Caco-2 (cell line): ENCODE data around the gene KRT17. TPM values are rescaled to one million over a fixed set of nuclear protein-coding genes. Genes with fewer than 3 reads are reported as not detected.
"Not testable (repeated sequence)": the region's sequence is repeated elsewhere in the genome, so short reads cannot be mapped to it uniquely, and the experiment has no call there.

Experiments used
- BruUV-seq: library from RNA; stranded (reverse); fragments of 400-500 nt; replicated peaks from 2 replicates; lab custom pipeline; 2021; lab: Mats Ljungman, UMichigan
- CTCF ChIA-PET: fragments of 300-600 bp; sonication (Branson Sonifier 250); formaldehyde crosslinking; loops from one replicate; lab custom pipeline; 2022; ENCODE audit warnings: antibody characterized with exemption; lab: Charles Lee
- POLR2A ChIA-PET: fragments of 300-600 bp; sonication (Branson Sonifier 250); formaldehyde crosslinking; loops from one replicate; lab custom pipeline; 2022; ENCODE audit warnings: antibody characterized with exemption; lab: Charles Lee
- DNase-seq, 2 experiments: peaks; one replicate each; pipeline versions ENCODE4 v3.0.0 to v3.0.0-alpha.2; 2020 to 2022
- H3K27me3 ChIP-seq: replicated peaks from 2 replicates; pipeline ENCODE4 v1.6.0; 2011; ENCODE audit warnings: low read length; ENCODE audit not compliant: control insufficient read depth, insufficient read depth
- H3K36me3 ChIP-seq: 2 replicates; pipeline ENCODE4 v1.5.1; 2011; ENCODE audit warnings: low read length; ENCODE audit not compliant: control insufficient read depth, insufficient read depth
- H3K4me1 ChIP-seq: fragments of 250-450 bp; sonication (Bioruptor Pico); 2 replicates; pipeline ENCODE4 v1.5.1; 2020; ENCODE audit warnings: mild to moderate bottlenecking
- H3K4me3 ChIP-seq: 2 replicates; pipeline ENCODE4 v1.5.1; 2011; ENCODE audit warnings: low read depth, mild to moderate bottlenecking, control low read depth, low read length
- H3K9me3 ChIP-seq: fragments of 250-450 bp; sonication (Bioruptor Pico); 2 replicates; pipeline ENCODE4 v1.5.1; 2020; ENCODE audit warnings: mild to moderate bottlenecking, moderate library complexity
- H3K27ac Mint-ChIP-seq: one replicate; pipeline ENCODE4 v1.8.0; 2022; ENCODE audit warnings: mixed read lengths; ENCODE audit not compliant: unreplicated experiment
- H3K27me3 Mint-ChIP-seq: one replicate; pipeline ENCODE4 v1.8.0; 2022; ENCODE audit warnings: mixed read lengths; ENCODE audit not compliant: insufficient read depth, unreplicated experiment
- H3K36me3 Mint-ChIP-seq: one replicate; pipeline ENCODE4 v1.8.0; 2022; ENCODE audit warnings: mild to moderate bottlenecking, mixed read lengths; ENCODE audit not compliant: insufficient read depth, unreplicated experiment
- H3K4me1 Mint-ChIP-seq: one replicate; pipeline ENCODE4 v1.8.0; 2022; ENCODE audit warnings: low read depth, mixed read lengths; ENCODE audit not compliant: unreplicated experiment
- H3K4me3 Mint-ChIP-seq: one replicate; pipeline ENCODE4 v1.8.0; 2022; ENCODE audit warnings: mild to moderate bottlenecking, moderate library complexity, mixed read lengths; ENCODE audit not compliant: unreplicated experiment
- H3K9me3 Mint-ChIP-seq: one replicate; pipeline ENCODE4 v1.8.0; 2022; ENCODE audit warnings: mixed read lengths; ENCODE audit not compliant: unreplicated experiment
- CTCF ChIP-seq, 2 experiments: fragments of 200-600 bp in 1 of 2; IDR thresholded peaks; 1 replicate in 1 of 2; 2 replicates in 1 of 2; pipeline versions ENCODE4 v1.5.1 to v1.8.0; 2011 to 2022; ENCODE audit warnings: antibody characterized with exemption in 1 of 2, control low read depth in 1 of 2, inconsistent platforms in 1 of 2, low read depth in 1 of 2, low read length in 1 of 2, mild to moderate bottlenecking in 1 of 2, moderate library complexity in 1 of 2; ENCODE audit not compliant: insufficient read depth in 1 of 2, severe bottlenecking in 1 of 2, unreplicated experiment in 1 of 2
- intact Hi-C: fragments of 100-400 bp; cut with micrococcal nuclease; formaldehyde crosslinking; loops from one replicate; pipeline ENCODE4 v1.10.0; 2022; ENCODE audit not compliant: unreplicated experiment
- total RNA-seq: library from RNA; stranded (reverse); gene quantifications from 2 replicates; pipeline ENCODE4 v1.2.3, GENCODE V29; 2022

The KRT17 gene
- total RNA-seq, 1 experiment from 2014 or later: 2.8 TPM

DNA sequence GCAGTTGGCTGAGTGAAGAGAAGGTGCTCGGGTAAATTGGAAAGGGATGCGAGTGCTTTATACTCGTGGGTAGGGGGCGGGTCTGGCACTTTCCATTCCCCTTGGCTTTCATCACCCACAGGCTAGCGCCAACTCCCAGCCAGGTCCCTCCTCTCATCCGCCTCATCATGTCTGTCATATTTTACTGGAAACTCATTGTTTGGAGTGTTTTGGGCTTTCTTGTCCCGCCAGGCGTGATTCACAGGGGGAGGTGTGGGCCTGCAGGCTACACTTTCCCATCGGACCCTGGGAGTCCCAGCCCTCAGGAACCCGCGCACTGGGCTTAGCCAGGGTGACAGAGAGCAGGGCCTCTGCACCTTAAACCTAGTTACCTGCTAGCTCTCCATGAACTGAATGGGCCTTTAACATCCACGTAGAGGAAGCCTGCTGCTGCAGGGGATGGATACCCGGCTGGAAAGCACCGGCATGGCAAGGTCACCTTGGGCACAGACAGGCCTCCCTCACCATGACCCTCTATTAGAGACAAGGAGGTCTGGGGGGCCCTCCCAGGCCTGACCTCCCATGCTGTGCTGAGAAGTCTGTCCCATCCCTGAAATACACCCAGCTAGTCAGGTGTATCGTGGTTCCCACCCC lies 37.4 kb downstream of the KRT17 start, which contains the start of gene KRT14:
Gene KRT14, minus strand, starts transcription at position 33 of the 633 bp plus-strand sequence. CDS start 61 bp downstream, outside the sequence.
- Mint-ChIP-seq H3K9me3 (no peaks in the 10 kb centered on the region), H3K4me3 (no peak within 1 kb of the TSS), H3K27ac (no peak within 1 kb of the TSS), H3K27me3 (no peaks in the 10 kb centered on the region), H3K4me1 (no peaks in the 10 kb centered on the region), H3K36me3 (no peaks in the 10 kb centered on the region)
- CTCF ChIA-PET: no interaction called here
- H3K9me3 ChIP-seq: no peaks in the 10 kb centered on the region
- no peak for TF ChIP-seq CTCF (IDR thresholded peaks at IDR 0.05; ENCODE audit: insufficient read depth in 1 of 2, low read depth in 1 of 2, low read length in 1 of 2, severe bottlenecking in 1 of 2, unreplicated experiment in 1 of 2)
- intact Hi-C loops: no loop called here
- H3K27me3 ChIP-seq: no peaks in the 10 kb centered on the region
- BruUV-seq: no TSS peak
- H3K4me3 ChIP-seq: no peak within 1 kb of the TSS
- no peak for DNase-seq
- POLR2A ChIA-PET: no interaction called here
- no peaks in the 10 kb centered on the region for H3K36me3 ChIP-seq
- H3K4me1 ChIP-seq: no peaks in the 10 kb centered on the region

- H3K4me3 Mint-ChIP-seq: no peak overlapping the region
- H3K36me3 Mint-ChIP-seq: no peaks in the 10 kb centered on the region
- POLR2A ChIA-PET: no interaction called here
- intact Hi-C loops: no loop called here
- Histone ChIP-seq H3K9me3 (no peaks in the 10 kb centered on the region), H3K36me3 (no peaks in the 10 kb centered on the region), H3K4me3 (no peak overlapping the region), H3K27me3 (no peaks in the 10 kb centered on the region), H3K4me1 (no peaks in the 10 kb centered on the region; the same call in 1 of the 2 replicates)
- no peak for TF ChIP-seq CTCF (IDR thresholded peaks at IDR 0.05; ENCODE audit: insufficient read depth in 1 of 2, low read depth in 1 of 2, low read length in 1 of 2, severe bottlenecking in 1 of 2, unreplicated experiment in 1 of 2)
- H3K4me1 Mint-ChIP-seq: no peaks in the 10 kb centered on the region
- H3K9me3 Mint-ChIP-seq: no peaks in the 10 kb centered on the region
- no peak overlapping the region for H3K27ac Mint-ChIP-seq
- no TSS peak for BruUV-seq
- CTCF ChIA-PET: no interaction called here
- no peaks in the 10 kb centered on the region for H3K27me3 Mint-ChIP-seq
- no peak for DNase-seq
Observed at GRCh38 chr17:41585301-41586056, 38.9 kb downstream of the KRT17 start.

GRCh38 chr17:41584331-41584927 lies 39.9 kb downstream of the KRT17 start:
- H3K4me1 ChIP-seq, H3K4me3 Mint-ChIP-seq, POLR2A ChIA-PET, H3K36me3 ChIP-seq, DNase-seq, H3K9me3 ChIP-seq, H3K27ac Mint-ChIP-seq, H3K4me3 ChIP-seq, CTCF ChIA-PET, BruUV-seq, H3K27me3 ChIP-seq, H3K36me3 Mint-ChIP-seq, H3K4me1 Mint-ChIP-seq, H3K9me3 Mint-ChIP-seq, H3K27me3 Mint-ChIP-seq, intact Hi-C loops: not testable (repeated sequence)
